Left renal pelvis (tissue), 4 donors: ENCODE measurements around the gene ALKBH7. TPM values are rescaled to one million over a fixed set of nuclear protein-coding genes. Genes with fewer than 3 reads are reported as not detected.

Experiments used
- DNase-seq, 4 donors: peaks; one replicate each; pipeline ENCODE4 v3.0.0-alpha.2; 2013; ENCODE audit warnings: low read depth in 4 of 4, low spot score in 3 of 4
- polyA plus RNA-seq, 4 donors: library from polyadenylated mRNA; unstranded; fragments of 120-200 nt; gene quantifications; one replicate each; pipeline ENCODE4 v1.2.1, GENCODE V29; 2013; ENCODE audit not compliant: insufficient read length in 4 of 4

The ALKBH7 gene
- polyA plus RNA-seq, 4 donors: 40.0 to 91.4 (median 43.3) TPM

- DNase-seq: no peak
Observed at GRCh38 chr19:6421075-6422014, 48.8 kb downstream of the ALKBH7 start.

- DNase-seq: no peak
Observed at GRCh38 chr19:6423499-6424194, 51.1 kb downstream of the ALKBH7 start.

GRCh38 chr19:6424195-6424938 is 51.8 kb downstream of the ALKBH7 start, which contains the start of gene KHSRP:
KHSRP (minus strand) TSS chr19:6424811; CDS start chr19:6424701, 110 bp downstream.
- no peak for DNase-seq

Other genes starting within 250 kb of the ALKBH7 start
- 1 to 10 TPM in 2 of 4 donors, under 1 TPM in 2; 0.64 to 2.6 (median 1.1) TPM for gene ACSBG2, start 237.1 kb upstream of the ALKBH7 start, polyA plus RNA-seq
- 100 to 1,000 TPM in 1 of 4 donors, 10 to 100 TPM in 3; 72.5 to 118 (median 76.5) TPM for gene MLLT1, start 92.8 kb upstream of the ALKBH7 start, polyA plus RNA-seq
- gene ACER1, start 39.2 kb upstream of the ALKBH7 start, polyA plus RNA-seq: under 1 TPM in 3 of 4 donors, not detected in 1; 0.10 to 0.20 (median 0.11) TPM
- gene CLPP, start 11.3 kb upstream of the ALKBH7 start, polyA plus RNA-seq: 10 to 100 TPM; 47.0 to 65.3 (median 57.5) TPM
- 1 to 10 TPM; 1.5 to 3.3 (median 2.3) TPM for gene PSPN, start 3.1 kb downstream of the ALKBH7 start, polyA plus RNA-seq
- gene GTF2F1, start 20.4 kb downstream of the ALKBH7 start, polyA plus RNA-seq: 10 to 100 TPM; 67.6 to 99.8 (median 85.7) TPM
- 100 to 1,000 TPM; 259 to 351 (median 275) TPM for gene KHSRP, start 52.0 kb downstream of the ALKBH7 start, polyA plus RNA-seq
- under 1 TPM; 0.21 to 0.88 (median 0.58) TPM for gene SLC25A41, start 61.0 kb downstream of the ALKBH7 start, polyA plus RNA-seq
- 10 to 100 TPM; 55.2 to 85.1 (median 68.6) TPM for gene SLC25A23, start 87.0 kb downstream of the ALKBH7 start, polyA plus RNA-seq
- 10 to 100 TPM in 3 of 4 donors, under 1 TPM in 1; 0.55 to 39.8 (median 24.0) TPM for gene CRB3, start 91.5 kb downstream of the ALKBH7 start, polyA plus RNA-seq
- gene DENND1C, start 109.0 kb downstream of the ALKBH7 start, polyA plus RNA-seq: 10 to 100 TPM in 3 of 4 donors, 1 to 10 TPM in 1; 1.5 to 40.6 (median 36.1) TPM
- 10 to 100 TPM in 3 of 4 donors, 1 to 10 TPM in 1; 5.8 to 47.2 (median 31.2) TPM for gene TUBB4A, start 129.5 kb downstream of the ALKBH7 start, polyA plus RNA-seq
- gene TNFSF9, start 158.2 kb downstream of the ALKBH7 start, polyA plus RNA-seq: 1 to 10 TPM in 1 of 4 donors, under 1 TPM in 3; 0.20 to 2.4 (median 0.39) TPM
- gene CD70, start 218.4 kb downstream of the ALKBH7 start, polyA plus RNA-seq: not detected